ENCODE results near the gene VAT1.
"Not testable (repeated sequence)": the region's sequence is repeated elsewhere in the genome, so short reads cannot be mapped to it uniquely, and the experiment has no call there.

The VAT1 gene

GRCh38 chr17:42979511-42980273, 42.5 kb downstream of the VAT1 start, which contains the start of gene PTGES3L:
PTGES3L (minus strand) TSS chr17:42980080; CDS start chr17:42980053, 27 bp downstream.
- no peak for FAIRE-seq

DNA sequence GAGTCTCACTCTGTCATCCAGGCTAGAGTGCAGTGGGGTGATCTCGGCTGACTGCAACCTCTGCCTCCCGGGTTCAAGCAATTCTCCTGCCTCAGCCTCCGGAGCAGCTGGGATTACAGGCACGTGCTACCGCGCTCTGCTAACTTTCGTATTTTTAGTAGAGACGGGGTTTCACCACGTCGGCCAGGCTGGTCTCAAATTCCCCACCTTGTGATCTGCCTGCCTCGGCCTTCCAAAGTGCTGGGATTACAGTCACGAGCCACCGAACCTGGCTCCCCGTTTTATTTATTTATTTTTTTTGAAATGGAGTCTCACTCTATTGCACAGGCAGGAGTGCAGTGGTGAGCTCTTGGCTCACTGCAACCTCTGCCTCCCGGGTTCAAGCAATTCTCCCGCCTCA, 46.5 kb downstream of the VAT1 start:
- not testable (repeated sequence) for FAIRE-seq; DNase-seq (ENCODE audit: insufficient read length, low spot score)

More at GRCh38 chr17:42979511-42980273, 42.5 kb downstream of the VAT1 start, which contains the start of gene PTGES3L:
- TF ChIP-seq TAF1 (IDR thresholded peaks at IDR 0.05; ENCODE audit: low read depth, low read length), result no peak
- no peak for TF ChIP-seq POLR2A (IDR thresholded peaks at IDR 0.05; ENCODE audit: low read depth, low read length)
- no peak for TF ChIP-seq SPI1 (IDR thresholded peaks at IDR 0.05; ENCODE audit: low read depth, low read length)
- peak; percentile 43 for DNase-seq (ENCODE audit: insufficient read length, low spot score)

- DNase-seq (ENCODE audit: insufficient read length, low spot score) (no peak), FAIRE-seq (no peak)
Observed at GRCh38 chr17:42975265-42975664, 46.9 kb downstream of the VAT1 start.

DNA sequence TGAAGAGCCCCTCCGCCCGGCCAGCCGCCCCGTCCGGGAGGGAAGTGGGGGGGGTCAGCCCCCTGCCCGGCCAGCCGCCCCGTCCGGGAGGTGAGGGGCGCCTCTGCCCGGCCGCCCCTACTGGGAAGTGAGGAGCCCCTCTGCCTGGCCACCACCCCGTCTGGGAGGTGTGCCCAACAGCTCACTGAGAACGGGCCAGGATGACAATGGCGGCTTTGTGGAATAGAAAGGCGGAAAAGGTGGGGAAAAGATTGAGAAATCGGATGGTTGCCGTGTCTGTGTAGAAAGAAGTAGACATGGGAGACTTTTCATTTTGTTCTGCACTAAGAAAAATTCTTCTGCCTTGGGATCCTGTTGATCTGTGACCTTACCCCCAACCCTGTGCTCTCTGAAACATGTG, 48.9 kb downstream of the VAT1 start:
- not testable (repeated sequence) for DNase-seq (ENCODE audit: insufficient read length, low spot score); FAIRE-seq

More at GRCh38 chr17:42975265-42975664, 46.9 kb downstream of the VAT1 start:
- TF ChIP-seq POLR2A (IDR thresholded peaks at IDR 0.05; ENCODE audit: low read depth, low read length) (no peak), POU2F2 (IDR thresholded peaks at IDR 0.05; ENCODE audit: low read depth, low read length) (no peak), PAX5 (IDR thresholded peaks at IDR 0.05; ENCODE audit: insufficient read depth, low read length, severe bottlenecking) (no peak), POLR2AphosphoS5 (IDR thresholded peaks at IDR 0.05; ENCODE audit: low read depth, low read length) (no peak)

GRCh38 chr17:42971589-42971988, 50.6 kb downstream of the VAT1 start:
- TF ChIP-seq PAX5 (IDR thresholded peaks at IDR 0.05; ENCODE audit: insufficient read depth, low read length, severe bottlenecking), result no peak
- TF ChIP-seq POLR2AphosphoS5 (IDR thresholded peaks at IDR 0.05; ENCODE audit: low read depth, low read length), result no peak
- no peak for TF ChIP-seq SPI1 (IDR thresholded peaks at IDR 0.05; ENCODE audit: low read depth, low read length)
- TF ChIP-seq TAF1 (IDR thresholded peaks at IDR 0.05; ENCODE audit: low read depth, low read length), result no peak
- TF ChIP-seq POLR2A (IDR thresholded peaks at IDR 0.05; ENCODE audit: low read depth, low read length), result no peak
- no peak for TF ChIP-seq POU2F2 (IDR thresholded peaks at IDR 0.05; ENCODE audit: low read depth, low read length)
- DNase-seq (ENCODE audit: insufficient read length, low spot score) (no peak), FAIRE-seq (no peak)

DNA sequence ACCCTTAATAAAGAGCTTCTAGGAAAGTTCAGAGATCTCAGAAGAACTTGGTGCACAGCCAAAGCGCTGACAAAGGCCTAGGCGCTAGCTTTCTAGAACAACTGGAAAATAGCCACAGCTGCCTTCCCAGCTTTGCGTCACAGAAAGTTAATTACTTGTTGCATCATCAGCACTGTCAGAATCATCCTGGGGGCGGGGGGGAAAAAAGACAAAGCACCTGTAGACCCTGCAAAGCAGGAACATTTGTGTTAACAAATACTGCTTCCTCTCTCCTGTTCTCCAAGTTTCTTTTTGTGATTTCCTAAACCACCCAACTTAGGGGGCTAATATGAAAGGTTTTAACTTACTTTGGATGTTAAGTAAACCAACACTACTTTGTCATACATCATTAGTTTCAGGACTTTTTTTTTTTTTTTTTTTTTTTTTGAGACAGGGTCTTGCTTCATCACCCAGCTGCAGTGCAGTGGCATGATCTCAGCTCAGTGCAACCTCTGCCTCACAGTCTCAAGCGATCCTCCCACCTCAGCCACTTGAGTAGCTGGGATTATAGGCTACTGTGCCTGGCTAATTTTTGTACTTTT, 53.1 kb downstream of the VAT1 start:
- FAIRE-seq, result no peak
- DNase-seq (ENCODE audit: insufficient read length, low spot score), result no peak
- TF ChIP-seq PAX5 (IDR thresholded peaks at IDR 0.05; ENCODE audit: insufficient read depth, low read length, severe bottlenecking), result no peak
- no peak for TF ChIP-seq POLR2A (IDR thresholded peaks at IDR 0.05; ENCODE audit: low read depth, low read length)
- TF ChIP-seq SPI1 (IDR thresholded peaks at IDR 0.05; ENCODE audit: low read depth, low read length), result no peak
- TF ChIP-seq TAF1 (IDR thresholded peaks at IDR 0.05; ENCODE audit: low read depth, low read length), result no peak
- no peak for TF ChIP-seq POU2F2 (IDR thresholded peaks at IDR 0.05; ENCODE audit: low read depth, low read length)
- no peak for TF ChIP-seq POLR2AphosphoS5 (IDR thresholded peaks at IDR 0.05; ENCODE audit: low read depth, low read length)

GRCh38 chr17:42967925-42968324, 54.3 kb downstream of the VAT1 start:
- FAIRE-seq (no peak), DNase-seq (ENCODE audit: insufficient read length, low spot score) (no peak)
- TF ChIP-seq POU2F2 (IDR thresholded peaks at IDR 0.05; ENCODE audit: low read depth, low read length) (no peak), PAX5 (IDR thresholded peaks at IDR 0.05; ENCODE audit: insufficient read depth, low read length, severe bottlenecking) (no peak), SPI1 (IDR thresholded peaks at IDR 0.05; ENCODE audit: low read depth, low read length) (no peak), POLR2AphosphoS5 (IDR thresholded peaks at IDR 0.05; ENCODE audit: low read depth, low read length) (no peak), TAF1 (IDR thresholded peaks at IDR 0.05; ENCODE audit: low read depth, low read length) (no peak), POLR2A (IDR thresholded peaks at IDR 0.05; ENCODE audit: low read depth, low read length) (no peak)

Measured in GM12891 (cell line).